Ishikawa (cell line): ENCODE measurements around the gene ECSCR.

Experiments used
- CEBPB ChIP-seq: IDR thresholded peaks from 2 replicates; pipeline ENCODE4 v1.6.1; 2012
- CREB1 ChIP-seq: IDR thresholded peaks from 2 replicates; pipeline ENCODE4 v1.6.1; 2012; ENCODE audit warnings: low read depth
- EGR1 ChIP-seq: IDR thresholded peaks from 2 replicates; pipeline ENCODE4 v1.6.1; 2012
- EP300 ChIP-seq: IDR thresholded peaks from 2 replicates; pipeline ENCODE4 v1.6.1; 2012; ENCODE audit warnings: borderline replicate concordance
- FOXM1 ChIP-seq: IDR thresholded peaks from 2 replicates; pipeline ENCODE4 v1.6.1; 2012; ENCODE audit warnings: low read depth, borderline replicate concordance
- NFIC ChIP-seq: IDR thresholded peaks from 2 replicates; pipeline ENCODE4 v1.6.1; 2012
- REST ChIP-seq: IDR thresholded peaks from 2 replicates; pipeline ENCODE4 v1.6.1; 2012; ENCODE audit warnings: low read depth, mild to moderate bottlenecking
- TEAD4 ChIP-seq: IDR thresholded peaks from 2 replicates; pipeline ENCODE4 v1.6.1; 2012
- YY1 ChIP-seq: IDR thresholded peaks from 2 replicates; pipeline ENCODE4 v1.6.1; 2012; ENCODE audit warnings: low read depth
- TF ChIP-seq, protein P1 (sequence below): IDR thresholded peaks from 2 replicates; pipeline ENCODE4 v1.6.1; 2012

- TF ChIP-seq REST (no peak), EGR1 (no peak), NFIC (no peak), FOXM1 (no peak), CREB1 (no peak), CEBPB (no peak), YY1 (no peak), EP300 (no peak), TEAD4 (no peak)
- TF ChIP-seq, protein P1, sequence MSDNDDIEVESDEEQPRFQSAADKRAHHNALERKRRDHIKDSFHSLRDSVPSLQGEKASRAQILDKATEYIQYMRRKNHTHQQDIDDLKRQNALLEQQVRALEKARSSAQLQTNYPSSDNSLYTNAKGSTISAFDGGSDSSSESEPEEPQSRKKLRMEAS: no peak
Measured at GRCh38 chr5:139460455-139460854, 2.1 kb downstream of the ECSCR start.
